ENCODE results near the gene SLFN5.

Gene SLFN5

DNA sequence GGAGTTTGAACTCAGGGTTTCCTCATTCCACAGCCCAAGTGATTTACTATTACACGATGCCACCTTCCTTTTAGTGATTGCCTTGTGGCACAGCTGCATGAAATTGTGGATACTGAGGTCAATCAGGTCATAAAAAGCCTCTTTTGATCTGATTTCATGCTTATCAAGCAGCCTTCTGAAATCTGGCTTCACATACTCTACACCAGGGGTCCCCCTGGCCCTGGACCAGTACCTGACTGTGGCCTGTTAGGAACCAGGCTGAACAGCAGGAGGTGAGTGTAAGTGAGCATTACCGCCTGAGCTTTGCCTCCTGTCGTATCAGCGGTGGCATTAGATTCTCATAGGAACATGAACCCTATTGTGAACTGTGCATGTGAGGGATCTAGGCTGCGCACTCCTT is 13.8 kb downstream of the SLFN5 start:
- no peak for TF ChIP-seq RARB (CRISPR knock-in tag; IDR thresholded peaks at IDR 0.05)
- no peak for TF ChIP-seq ZNF8 (CRISPR knock-in tag; IDR thresholded peaks at IDR 0.05)
- no peak for TF ChIP-seq CSDC2 (CRISPR knock-in tag; IDR thresholded peaks at IDR 0.05)
- no peak for TF ChIP-seq TOX (CRISPR knock-in tag; IDR thresholded peaks at IDR 0.05; ENCODE audit: borderline replicate concordance)
- TF ChIP-seq PPARA (CRISPR knock-in tag; IDR thresholded peaks at IDR 0.05; ENCODE audit: borderline replicate concordance), result no peak
- TF ChIP-seq, protein P1, sequence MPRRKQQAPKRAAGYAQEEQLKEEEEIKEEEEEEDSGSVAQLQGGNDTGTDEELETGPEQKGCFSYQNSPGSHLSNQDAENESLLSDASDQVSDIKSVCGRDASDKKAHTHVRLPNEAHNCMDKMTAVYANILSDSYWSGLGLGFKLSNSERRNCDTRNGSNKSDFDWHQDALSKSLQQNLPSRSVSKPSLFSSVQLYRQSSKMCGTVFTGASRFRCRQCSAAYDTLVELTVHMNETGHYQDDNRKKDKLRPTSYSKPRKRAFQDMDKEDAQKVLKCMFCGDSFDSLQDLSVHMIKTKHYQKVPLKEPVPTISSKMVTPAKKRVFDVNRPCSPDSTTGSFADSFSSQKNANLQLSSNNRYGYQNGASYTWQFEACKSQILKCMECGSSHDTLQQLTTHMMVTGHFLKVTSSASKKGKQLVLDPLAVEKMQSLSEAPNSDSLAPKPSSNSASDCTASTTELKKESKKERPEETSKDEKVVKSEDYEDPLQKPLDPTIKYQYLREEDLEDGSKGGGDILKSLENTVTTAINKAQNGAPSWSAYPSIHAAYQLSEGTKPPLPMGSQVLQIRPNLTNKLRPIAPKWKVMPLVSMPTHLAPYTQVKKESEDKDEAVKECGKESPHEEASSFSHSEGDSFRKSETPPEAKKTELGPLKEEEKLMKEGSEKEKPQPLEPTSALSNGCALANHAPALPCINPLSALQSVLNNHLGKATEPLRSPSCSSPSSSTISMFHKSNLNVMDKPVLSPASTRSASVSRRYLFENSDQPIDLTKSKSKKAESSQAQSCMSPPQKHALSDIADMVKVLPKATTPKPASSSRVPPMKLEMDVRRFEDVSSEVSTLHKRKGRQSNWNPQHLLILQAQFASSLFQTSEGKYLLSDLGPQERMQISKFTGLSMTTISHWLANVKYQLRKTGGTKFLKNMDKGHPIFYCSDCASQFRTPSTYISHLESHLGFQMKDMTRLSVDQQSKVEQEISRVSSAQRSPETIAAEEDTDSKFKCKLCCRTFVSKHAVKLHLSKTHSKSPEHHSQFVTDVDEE (CRISPR knock-in tag; IDR thresholded peaks at IDR 0.05), result no peak
- TF ChIP-seq, protein P2, sequence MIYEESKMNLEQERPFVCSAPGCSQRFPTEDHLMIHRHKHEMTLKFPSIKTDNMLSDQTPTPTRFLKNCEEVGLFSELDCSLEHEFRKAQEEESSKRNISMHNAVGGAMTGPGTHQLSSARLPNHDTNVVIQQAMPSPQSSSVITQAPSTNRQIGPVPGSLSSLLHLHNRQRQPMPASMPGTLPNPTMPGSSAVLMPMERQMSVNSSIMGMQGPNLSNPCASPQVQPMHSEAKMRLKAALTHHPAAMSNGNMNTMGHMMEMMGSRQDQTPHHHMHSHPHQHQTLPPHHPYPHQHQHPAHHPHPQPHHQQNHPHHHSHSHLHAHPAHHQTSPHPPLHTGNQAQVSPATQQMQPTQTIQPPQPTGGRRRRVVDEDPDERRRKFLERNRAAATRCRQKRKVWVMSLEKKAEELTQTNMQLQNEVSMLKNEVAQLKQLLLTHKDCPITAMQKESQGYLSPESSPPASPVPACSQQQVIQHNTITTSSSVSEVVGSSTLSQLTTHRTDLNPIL (CRISPR knock-in tag; IDR thresholded peaks at IDR 0.05; ENCODE audit: low read depth), result no peak
- TF ChIP-seq, protein P3, sequence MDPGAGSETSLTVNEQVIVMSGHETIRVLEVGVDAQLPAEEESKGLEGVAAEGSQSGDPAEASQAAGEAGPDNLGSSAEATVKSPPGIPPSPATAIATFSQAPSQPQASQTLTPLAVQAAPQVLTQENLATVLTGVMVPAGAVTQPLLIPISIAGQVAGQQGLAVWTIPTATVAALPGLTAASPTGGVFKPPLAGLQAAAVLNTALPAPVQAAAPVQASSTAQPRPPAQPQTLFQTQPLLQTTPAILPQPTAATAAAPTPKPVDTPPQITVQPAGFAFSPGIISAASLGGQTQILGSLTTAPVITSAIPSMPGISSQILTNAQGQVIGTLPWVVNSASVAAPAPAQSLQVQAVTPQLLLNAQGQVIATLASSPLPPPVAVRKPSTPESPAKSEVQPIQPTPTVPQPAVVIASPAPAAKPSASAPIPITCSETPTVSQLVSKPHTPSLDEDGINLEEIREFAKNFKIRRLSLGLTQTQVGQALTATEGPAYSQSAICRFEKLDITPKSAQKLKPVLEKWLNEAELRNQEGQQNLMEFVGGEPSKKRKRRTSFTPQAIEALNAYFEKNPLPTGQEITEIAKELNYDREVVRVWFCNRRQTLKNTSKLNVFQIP (CRISPR knock-in tag; IDR thresholded peaks at IDR 0.05; ENCODE audit: borderline replicate concordance, low read depth), result no peak
- TF ChIP-seq BACH2 (CRISPR knock-in tag; IDR thresholded peaks at IDR 0.05; ENCODE audit: borderline replicate concordance), result no peak
- TF ChIP-seq SNAI2 (CRISPR knock-in tag; IDR thresholded peaks at IDR 0.05), result no peak
- TF ChIP-seq ZFP30 (CRISPR knock-in tag; IDR thresholded peaks at IDR 0.05), result no peak
- no peak for TF ChIP-seq ISL1 (CRISPR knock-in tag; IDR thresholded peaks at IDR 0.05)
- TF ChIP-seq, protein P4, sequence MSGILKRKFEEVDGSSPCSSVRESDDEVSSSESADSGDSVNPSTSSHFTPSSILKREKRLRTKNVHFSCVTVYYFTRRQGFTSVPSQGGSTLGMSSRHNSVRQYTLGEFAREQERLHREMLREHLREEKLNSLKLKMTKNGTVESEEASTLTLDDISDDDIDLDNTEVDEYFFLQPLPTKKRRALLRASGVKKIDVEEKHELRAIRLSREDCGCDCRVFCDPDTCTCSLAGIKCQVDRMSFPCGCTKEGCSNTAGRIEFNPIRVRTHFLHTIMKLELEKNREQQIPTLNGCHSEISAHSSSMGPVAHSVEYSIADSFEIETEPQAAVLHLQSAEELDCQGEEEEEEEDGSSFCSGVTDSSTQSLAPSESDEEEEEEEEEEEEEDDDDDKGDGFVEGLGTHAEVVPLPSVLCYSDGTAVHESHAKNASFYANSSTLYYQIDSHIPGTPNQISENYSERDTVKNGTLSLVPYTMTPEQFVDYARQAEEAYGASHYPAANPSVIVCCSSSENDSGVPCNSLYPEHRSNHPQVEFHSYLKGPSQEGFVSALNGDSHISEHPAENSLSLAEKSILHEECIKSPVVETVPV (CRISPR knock-in tag; IDR thresholded peaks at IDR 0.05), result no peak
- TF ChIP-seq ARNTL (CRISPR knock-in tag; IDR thresholded peaks at IDR 0.05; ENCODE audit: borderline replicate concordance, low read depth), result no peak
- TF ChIP-seq OSR1 (CRISPR knock-in tag; IDR thresholded peaks at IDR 0.05), result no peak
- no peak for TF ChIP-seq GLIS3 (CRISPR knock-in tag; IDR thresholded peaks at IDR 0.05)
- TF ChIP-seq ZNF565 (CRISPR knock-in tag; conservative IDR thresholded peaks at IDR 0.05; ENCODE audit: low read depth), result no peak
- TF ChIP-seq, protein P5, sequence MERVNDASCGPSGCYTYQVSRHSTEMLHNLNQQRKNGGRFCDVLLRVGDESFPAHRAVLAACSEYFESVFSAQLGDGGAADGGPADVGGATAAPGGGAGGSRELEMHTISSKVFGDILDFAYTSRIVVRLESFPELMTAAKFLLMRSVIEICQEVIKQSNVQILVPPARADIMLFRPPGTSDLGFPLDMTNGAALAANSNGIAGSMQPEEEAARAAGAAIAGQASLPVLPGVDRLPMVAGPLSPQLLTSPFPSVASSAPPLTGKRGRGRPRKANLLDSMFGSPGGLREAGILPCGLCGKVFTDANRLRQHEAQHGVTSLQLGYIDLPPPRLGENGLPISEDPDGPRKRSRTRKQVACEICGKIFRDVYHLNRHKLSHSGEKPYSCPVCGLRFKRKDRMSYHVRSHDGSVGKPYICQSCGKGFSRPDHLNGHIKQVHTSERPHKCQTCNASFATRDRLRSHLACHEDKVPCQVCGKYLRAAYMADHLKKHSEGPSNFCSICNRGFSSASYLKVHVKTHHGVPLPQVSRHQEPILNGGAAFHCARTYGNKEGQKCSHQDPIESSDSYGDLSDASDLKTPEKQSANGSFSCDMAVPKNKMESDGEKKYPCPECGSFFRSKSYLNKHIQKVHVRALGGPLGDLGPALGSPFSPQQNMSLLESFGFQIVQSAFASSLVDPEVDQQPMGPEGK (CRISPR knock-in tag; IDR thresholded peaks at IDR 0.05; ENCODE audit: borderline replicate concordance), result no peak
- TF ChIP-seq ZC3H10 (CRISPR knock-in tag; IDR thresholded peaks at IDR 0.05), result no peak
- TF ChIP-seq ZFP3 (CRISPR knock-in tag; IDR thresholded peaks at IDR 0.05), result no peak
- ATAC-seq, result no peak

DNA sequence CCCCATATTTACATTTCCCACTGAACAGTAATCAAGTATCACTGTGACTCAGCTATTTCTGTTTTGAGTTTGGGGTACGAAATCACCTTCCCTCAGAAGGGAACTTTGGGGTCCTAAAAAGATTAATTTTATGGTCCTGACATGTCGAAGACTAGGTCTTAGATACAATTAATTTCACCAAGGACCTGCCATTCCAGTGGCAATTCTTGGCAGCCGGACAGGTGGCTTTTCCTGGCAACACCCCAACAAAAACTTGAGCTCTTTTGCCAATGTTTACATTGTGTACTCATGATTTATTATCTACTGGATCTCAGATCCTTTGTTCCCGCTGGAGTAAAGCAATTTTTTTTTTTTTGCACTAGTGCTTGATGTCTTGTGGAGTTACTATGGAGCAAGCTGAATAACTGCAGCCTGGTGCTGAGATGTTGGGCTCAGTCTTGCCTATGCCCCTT is 14.4 kb downstream of the SLFN5 start:
- ATAC-seq, result peak; percentile 43
- TF ChIP-seq, protein P3 (CRISPR knock-in tag; IDR thresholded peaks at IDR 0.05; ENCODE audit: borderline replicate concordance, low read depth), result no peak
- TF ChIP-seq ISL1 (CRISPR knock-in tag; IDR thresholded peaks at IDR 0.05), result no peak
- TF ChIP-seq CSDC2 (CRISPR knock-in tag; IDR thresholded peaks at IDR 0.05), result no peak
- TF ChIP-seq, protein P5 (CRISPR knock-in tag; IDR thresholded peaks at IDR 0.05; ENCODE audit: borderline replicate concordance), result no peak
- TF ChIP-seq TOX (CRISPR knock-in tag; IDR thresholded peaks at IDR 0.05; ENCODE audit: borderline replicate concordance), result no peak
- TF ChIP-seq BACH2 (CRISPR knock-in tag; IDR thresholded peaks at IDR 0.05; ENCODE audit: borderline replicate concordance), result no peak
- TF ChIP-seq, protein P1 (CRISPR knock-in tag; IDR thresholded peaks at IDR 0.05), result no peak
- TF ChIP-seq ZNF70 (CRISPR knock-in tag; IDR thresholded peaks at IDR 0.05), result no peak
- no peak for TF ChIP-seq ZFP30 (CRISPR knock-in tag; IDR thresholded peaks at IDR 0.05)
- no peak for TF ChIP-seq OSR1 (CRISPR knock-in tag; IDR thresholded peaks at IDR 0.05)
- TF ChIP-seq SNAI2 (CRISPR knock-in tag; IDR thresholded peaks at IDR 0.05), result no peak
- no peak for TF ChIP-seq PPARA (CRISPR knock-in tag; IDR thresholded peaks at IDR 0.05; ENCODE audit: borderline replicate concordance)
- TF ChIP-seq ZC3H10 (CRISPR knock-in tag; IDR thresholded peaks at IDR 0.05), result no peak
- TF ChIP-seq ZNF565 (CRISPR knock-in tag; conservative IDR thresholded peaks at IDR 0.05; ENCODE audit: low read depth), result no peak

Data from SK-N-SH treated with all-trans-retinoic acid at 6 μM for 48 hours (cell line).